ENCODE results near the gene POLD4.
A peak's percentile ranks its signal among the peaks of the same experiment; 100 is the strongest.

Gene POLD4

DNA sequence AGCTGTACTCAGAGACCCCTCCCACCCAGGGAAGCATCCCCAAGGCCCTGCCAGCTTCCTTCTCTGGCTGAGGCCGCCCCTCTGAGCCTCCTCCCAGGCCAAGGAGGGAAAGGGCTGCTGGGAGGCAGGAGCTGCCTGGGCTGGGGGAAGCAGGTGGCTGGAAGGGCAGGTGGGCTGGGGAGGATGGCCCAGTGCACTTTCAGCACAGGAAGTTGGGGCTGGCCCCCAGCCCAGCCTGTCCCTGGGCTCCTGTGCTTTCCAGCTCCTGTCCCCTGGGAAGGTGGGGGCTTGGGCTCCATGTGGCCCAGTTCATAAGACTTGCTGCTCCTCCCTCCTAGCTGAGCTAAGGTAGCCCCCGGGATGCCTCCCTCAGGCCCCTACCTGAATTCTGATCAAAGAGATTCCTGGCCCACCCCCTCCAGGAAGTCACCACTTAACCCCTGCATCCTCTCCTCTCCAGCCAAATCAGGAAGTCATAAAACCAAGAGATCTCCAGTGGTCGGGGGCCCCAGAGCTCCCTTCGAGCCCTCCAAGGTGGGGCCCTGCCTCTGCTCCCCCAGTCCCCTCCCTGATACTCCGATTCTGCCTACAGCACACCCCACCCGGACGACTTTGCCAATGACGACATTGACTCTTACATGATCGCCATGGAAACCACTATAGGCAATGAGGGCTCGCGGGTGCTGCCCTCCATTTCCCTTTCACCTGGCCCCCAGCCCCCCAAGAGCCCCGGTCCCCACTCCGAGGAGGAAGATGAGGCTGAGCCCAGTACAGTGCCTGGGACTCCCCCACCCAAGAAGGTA lies 43.4 kb upstream of the POLD4 start:
- 62 to 83% methylated on average over 2 to 9 of the region's 13 CpGs for WGBS, 2 experiments (ENCODE audit: insufficient coverage in 2 of 2)
- Histone ChIP-seq H3K4me1 (ENCODE audit: control insufficient read depth, insufficient read depth, low read length, poor library complexity, severe bottlenecking) (peaks cover 15% of the 10 kb centered on the region), H3K9me3 (ENCODE audit: control insufficient read depth, low read length) (no peaks in the 10 kb centered on the region), H3K36me3 (ENCODE audit: control insufficient read depth, insufficient read depth, low read length) (peaks cover 54% of the 10 kb centered on the region), H3K27ac (ENCODE audit: low read depth, low read length, severe bottlenecking) (no peak overlapping the region), H3K4me3 (ENCODE audit: extremely low read depth, insufficient read depth, low read length, poor library complexity, severe bottlenecking) (no peak overlapping the region)

DNA sequence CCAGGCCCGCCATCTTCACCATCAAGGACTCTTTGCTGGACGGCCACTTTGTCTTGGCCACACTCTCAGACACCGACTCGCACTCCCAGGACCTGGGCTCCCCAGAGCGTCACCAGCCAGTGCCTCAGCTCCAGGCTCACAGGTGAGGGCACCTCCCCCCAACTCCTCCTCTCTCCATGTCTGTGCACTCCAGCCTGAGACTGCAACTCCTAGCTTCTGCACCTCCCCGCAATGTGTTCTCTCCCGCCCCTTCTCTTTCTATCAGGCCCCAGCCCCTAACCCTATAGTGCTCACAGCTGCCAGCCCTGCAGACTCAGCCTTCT lies 42.9 kb upstream of the POLD4 start:
- Histone ChIP-seq H3K27ac (ENCODE audit: low read depth, low read length, severe bottlenecking) (no peak overlapping the region), H3K36me3 (ENCODE audit: control insufficient read depth, insufficient read depth, low read length) (peaks cover 54% of the 10 kb centered on the region), H3K9me3 (ENCODE audit: control insufficient read depth, low read length) (no peaks in the 10 kb centered on the region), H3K4me3 (ENCODE audit: extremely low read depth, insufficient read depth, low read length, poor library complexity, severe bottlenecking) (no peak overlapping the region), H3K4me1 (ENCODE audit: control insufficient read depth, insufficient read depth, low read length, poor library complexity, severe bottlenecking) (peaks cover 15% of the 10 kb centered on the region)
- WGBS, 2 experiments (ENCODE audit: insufficient coverage in 2 of 2), result 87 to 99% methylated on average over 6 to 7 of the region's 7 CpGs

DNA sequence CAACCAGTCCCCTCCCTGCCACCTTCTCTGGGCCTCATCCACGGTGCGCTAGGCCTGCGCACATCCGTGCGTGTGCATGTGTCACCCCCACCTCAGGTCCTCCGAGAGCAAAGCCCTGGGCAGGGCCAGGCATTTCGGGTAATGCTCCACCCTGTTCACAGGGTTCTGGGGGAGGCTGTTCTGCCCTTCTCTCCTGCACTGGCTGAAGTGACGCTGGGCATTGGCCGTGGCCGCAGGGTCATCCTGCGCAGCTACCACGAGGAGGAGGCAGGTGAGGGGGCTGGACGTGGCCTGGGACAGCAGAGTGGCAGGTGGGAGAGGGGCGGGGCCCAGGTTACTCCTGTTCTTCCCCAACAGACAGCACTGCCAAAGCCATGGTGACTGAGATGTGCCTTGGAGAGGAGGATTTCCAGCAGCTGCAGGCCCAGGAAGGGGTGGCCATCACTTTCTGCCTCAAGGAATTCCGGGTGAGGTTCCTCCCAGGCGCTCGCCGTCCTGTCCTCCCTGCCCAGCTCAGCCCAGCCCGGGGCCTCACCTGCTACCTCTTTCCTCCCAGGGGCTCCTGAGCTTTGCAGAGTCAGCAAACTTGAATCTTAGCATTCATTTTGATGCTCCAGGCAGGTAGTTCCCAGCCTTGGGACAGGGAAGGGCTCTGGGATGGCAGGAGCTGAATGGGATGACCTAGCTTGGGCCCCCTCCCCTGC lies 42.4 kb upstream of the POLD4 start:
- 93 to 98% methylated on average over 17 to 19 of the region's 19 CpGs for WGBS, 2 experiments (ENCODE audit: insufficient coverage in 2 of 2)
- no peak overlapping the region for H3K27ac ChIP-seq (ENCODE audit: low read depth, low read length, severe bottlenecking)
- H3K4me1 ChIP-seq (ENCODE audit: control insufficient read depth, insufficient read depth, low read length, poor library complexity, severe bottlenecking), result peaks cover 19% of the 10 kb centered on the region
- H3K36me3 ChIP-seq (ENCODE audit: control insufficient read depth, insufficient read depth, low read length), result peaks cover 54% of the 10 kb centered on the region
- no peaks in the 10 kb centered on the region for H3K9me3 ChIP-seq (ENCODE audit: control insufficient read depth, low read length)
- no peak overlapping the region for H3K4me3 ChIP-seq (ENCODE audit: extremely low read depth, insufficient read depth, low read length, poor library complexity, severe bottlenecking)

DNA sequence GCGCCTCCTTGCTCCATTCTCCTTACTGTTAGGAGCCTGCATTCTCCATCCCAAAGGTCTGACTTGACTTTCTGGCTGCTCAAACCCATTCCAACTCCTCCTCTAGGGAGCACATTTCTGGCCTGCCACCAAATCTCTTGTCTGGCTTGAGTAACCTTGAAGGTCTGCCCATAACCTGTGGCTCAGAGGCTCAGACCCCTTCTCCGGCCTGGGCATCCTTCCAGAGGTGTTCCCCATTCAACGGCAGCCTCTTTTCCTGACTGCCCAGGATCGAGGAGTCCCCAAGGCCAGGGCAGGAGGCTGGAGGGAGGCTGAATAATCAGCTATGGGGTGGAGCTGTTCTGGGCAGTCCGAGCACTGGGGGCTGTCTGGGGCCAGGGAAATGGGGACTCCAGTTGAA lies 40.6 kb upstream of the POLD4 start:
- Histone ChIP-seq H3K27ac (ENCODE audit: low read depth, low read length, severe bottlenecking) (no peak overlapping the region), H3K4me1 (ENCODE audit: control insufficient read depth, insufficient read depth, low read length, poor library complexity, severe bottlenecking) (peaks cover 18% of the 10 kb centered on the region), H3K36me3 (ENCODE audit: control insufficient read depth, insufficient read depth, low read length) (peaks cover 39% of the 10 kb centered on the region)

DNA sequence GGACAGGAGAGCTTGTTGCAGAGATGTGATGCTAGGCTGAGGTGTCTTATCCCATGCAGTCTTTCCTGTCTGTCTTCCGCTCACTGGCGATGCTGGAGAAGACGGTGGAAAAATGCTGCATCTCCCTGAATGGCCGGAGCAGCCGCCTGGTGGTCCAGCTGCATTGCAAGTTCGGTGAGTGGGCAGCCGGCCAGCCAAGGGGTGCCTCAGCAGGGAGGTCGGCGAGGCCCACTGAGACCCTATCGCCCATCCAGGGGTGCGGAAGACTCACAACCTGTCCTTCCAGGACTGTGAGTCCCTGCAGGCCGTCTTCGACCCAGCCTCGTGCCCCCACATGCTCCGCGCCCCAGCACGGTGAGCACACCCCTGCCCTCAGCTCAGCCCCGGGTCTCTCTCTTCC lies 40.1 kb upstream of the POLD4 start:
- no peak overlapping the region for H3K4me3 ChIP-seq (ENCODE audit: extremely low read depth, insufficient read depth, low read length, poor library complexity, severe bottlenecking)

More for the DNA sequence above, 40.6 kb upstream of the POLD4 start:
- Histone ChIP-seq H3K4me3 (ENCODE audit: extremely low read depth, insufficient read depth, low read length, poor library complexity, severe bottlenecking) (no peak overlapping the region), H3K9me3 (ENCODE audit: control insufficient read depth, low read length) (no peaks in the 10 kb centered on the region)
- 81 to 95% methylated on average over 4 to 5 of the region's 5 CpGs for whole genome bisulfite sequencing, 2 experiments (ENCODE audit: insufficient coverage in 2 of 2)

DNA sequence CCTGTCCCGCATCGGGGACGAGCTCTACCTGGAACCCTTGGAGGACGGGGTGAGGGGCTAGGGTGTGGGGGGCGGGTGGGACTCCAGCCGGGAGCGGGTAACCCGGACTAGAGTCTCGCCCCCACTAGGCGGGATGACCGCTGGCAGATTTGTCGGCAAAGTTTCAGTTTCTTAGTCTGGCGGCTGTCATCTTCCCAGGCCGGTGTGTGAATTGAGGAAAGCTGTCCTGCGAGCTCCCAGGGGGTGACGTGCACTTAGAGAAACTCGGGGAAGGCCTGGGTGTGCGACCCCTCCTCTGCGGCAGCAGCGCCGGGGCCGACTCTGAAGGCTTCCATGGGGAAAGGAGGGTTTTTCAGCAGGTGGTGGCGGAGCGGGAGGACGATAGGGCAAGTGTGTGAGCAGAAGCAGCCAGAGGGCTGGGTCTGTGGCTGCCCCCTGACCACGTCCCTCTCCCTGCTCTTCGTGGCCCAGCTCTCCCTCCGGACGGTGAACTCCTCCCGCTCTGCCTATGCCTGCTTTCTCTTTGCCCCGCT lies 38.9 kb upstream of the POLD4 start:
- Histone ChIP-seq H3K4me1 (ENCODE audit: control insufficient read depth, insufficient read depth, low read length, poor library complexity, severe bottlenecking) (peaks cover 14% of the 10 kb centered on the region), H3K9me3 (ENCODE audit: control insufficient read depth, low read length) (no peaks in the 10 kb centered on the region), H3K27ac (ENCODE audit: low read depth, low read length, severe bottlenecking) (no peak overlapping the region), H3K36me3 (ENCODE audit: control insufficient read depth, insufficient read depth, low read length) (peaks cover 21% of the 10 kb centered on the region), H3K4me3 (ENCODE audit: extremely low read depth, insufficient read depth, low read length, poor library complexity, severe bottlenecking) (peak overlapping the region; percentile 82)
- 10 to 17% methylated on average over 22 to 23 of the region's 31 CpGs for WGBS, 2 experiments (ENCODE audit: insufficient coverage in 2 of 2)

More for the DNA sequence above, 40.1 kb upstream of the POLD4 start:
- Histone ChIP-seq H3K27ac (ENCODE audit: low read depth, low read length, severe bottlenecking) (no peak overlapping the region), H3K36me3 (ENCODE audit: control insufficient read depth, insufficient read depth, low read length) (peaks cover 33% of the 10 kb centered on the region), H3K9me3 (ENCODE audit: control insufficient read depth, low read length) (no peaks in the 10 kb centered on the region), H3K4me1 (ENCODE audit: control insufficient read depth, insufficient read depth, low read length, poor library complexity, severe bottlenecking) (peaks cover 18% of the 10 kb centered on the region)
- WGBS, 2 experiments (ENCODE audit: insufficient coverage in 2 of 2), result 95 to 97% methylated on average over 14 to 18 of the region's 18 CpGs

DNA sequence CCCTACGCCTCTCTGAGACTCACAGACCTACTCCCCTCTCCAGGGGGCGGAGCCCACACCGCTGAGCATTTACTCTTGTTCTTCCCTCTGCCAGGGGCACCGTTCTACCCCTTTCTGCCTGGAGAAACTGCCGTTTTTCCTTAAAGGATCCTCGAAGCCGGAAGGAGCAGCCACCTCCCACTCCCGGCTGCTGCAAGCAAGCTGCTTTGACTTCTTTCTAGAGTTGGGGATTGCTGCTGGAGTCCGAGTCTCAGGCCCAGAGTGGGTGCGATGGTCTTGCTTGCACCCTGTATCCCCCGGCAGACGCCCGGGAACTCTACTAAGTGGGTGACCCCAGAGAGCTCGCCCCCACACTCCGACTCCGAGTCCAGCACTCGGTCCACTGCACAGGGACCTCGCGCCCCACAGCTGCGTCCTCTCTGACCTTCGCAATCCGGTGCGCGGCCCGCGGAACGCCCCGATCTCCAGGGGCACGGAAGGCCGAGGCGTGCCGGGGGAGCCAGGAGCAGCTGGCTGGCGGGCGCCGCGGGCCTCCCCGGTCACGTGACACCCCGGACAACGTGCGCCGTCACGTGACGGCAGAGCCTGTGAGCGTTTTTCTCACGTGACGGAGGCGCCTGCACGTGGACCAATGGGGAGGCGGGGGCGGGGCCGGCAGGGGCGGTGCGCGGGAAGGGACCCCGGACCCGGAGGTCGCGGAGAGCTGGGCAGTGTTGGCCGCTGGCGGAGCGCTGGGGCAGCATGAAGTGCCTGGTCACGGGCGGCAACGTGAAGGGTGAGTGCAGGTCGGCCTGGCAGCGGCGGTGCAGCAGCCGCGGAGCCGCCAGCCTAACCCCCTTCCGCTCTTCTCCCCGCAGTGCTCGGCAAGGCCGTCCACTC lies 38.2 kb upstream of the POLD4 start, which contains the start of gene RAD9A:
RAD9A (plus strand) TSS at position 683 of the 879 bp plus-strand sequence; CDS start at position 742, 59 bp downstream.
- Histone ChIP-seq H3K9me3 (ENCODE audit: control insufficient read depth, low read length) (no peaks in the 10 kb centered on the region), H3K27ac (ENCODE audit: low read depth, low read length, severe bottlenecking) (peak within 1 kb of the TSS; percentile 89), H3K36me3 (ENCODE audit: control insufficient read depth, insufficient read depth, low read length) (peaks cover 15% of the 10 kb centered on the region), H3K4me3 (ENCODE audit: extremely low read depth, insufficient read depth, low read length, poor library complexity, severe bottlenecking) (peak within 1 kb of the TSS; percentile 82), H3K4me1 (ENCODE audit: control insufficient read depth, insufficient read depth, low read length, poor library complexity, severe bottlenecking) (peaks cover 9% of the 10 kb centered on the region)
- 1% methylated on average over 70 to 71 of the region's 75 CpGs for WGBS, 2 experiments (ENCODE audit: insufficient coverage in 2 of 2)

DNA sequence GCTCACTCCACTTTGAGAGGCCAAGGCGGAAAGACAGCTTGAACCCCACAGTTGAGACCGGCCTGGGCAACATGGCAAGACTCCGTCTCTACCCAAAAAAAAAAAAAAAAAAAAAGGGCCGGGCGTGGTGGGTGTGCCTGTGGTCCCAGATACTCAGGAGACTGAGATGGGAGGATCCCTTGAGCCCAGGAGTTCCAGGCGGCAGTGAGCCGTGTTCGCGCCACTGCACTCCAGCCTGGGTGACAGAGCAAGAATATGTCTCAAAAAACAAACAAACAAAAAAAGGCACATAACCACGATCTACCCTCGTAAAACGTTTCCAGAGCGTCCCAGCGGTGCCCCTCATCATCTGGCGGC lies 37.6 kb upstream of the POLD4 start:
- Histone ChIP-seq H3K27ac (ENCODE audit: low read depth, low read length, severe bottlenecking) (peak overlapping the region; percentile 89), H3K4me3 (ENCODE audit: extremely low read depth, insufficient read depth, low read length, poor library complexity, severe bottlenecking) (peak overlapping the region; percentile 82), H3K9me3 (ENCODE audit: control insufficient read depth, low read length) (no peaks in the 10 kb centered on the region), H3K4me1 (ENCODE audit: control insufficient read depth, insufficient read depth, low read length, poor library complexity, severe bottlenecking) (peaks cover 9% of the 10 kb centered on the region), H3K36me3 (ENCODE audit: control insufficient read depth, insufficient read depth, low read length) (peaks cover 15% of the 10 kb centered on the region)
- WGBS, 2 experiments (ENCODE audit: insufficient coverage in 2 of 2), result 9 to 11% methylated on average over 10 of the region's 15 CpGs

DNA sequence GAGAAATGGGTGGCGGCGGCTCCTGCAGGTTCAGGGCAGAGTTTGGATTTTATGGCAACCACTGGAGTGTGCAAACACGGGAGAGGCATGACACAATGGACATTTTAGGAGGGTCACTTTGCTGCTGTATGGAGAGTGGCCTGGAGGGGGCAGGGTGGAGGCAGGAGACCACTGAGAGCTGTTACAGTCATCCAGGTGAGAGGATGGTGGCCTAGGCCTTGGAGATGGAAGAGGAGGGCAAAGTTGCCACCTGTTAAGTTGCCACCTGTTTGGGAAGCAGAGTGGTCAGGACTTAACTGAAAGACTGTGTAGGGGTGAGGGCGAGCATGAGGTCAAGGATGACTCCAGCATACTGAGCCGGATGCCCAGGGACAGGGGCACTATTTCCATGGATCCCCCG lies 36.1 kb upstream of the POLD4 start:
- no peak overlapping the region for H3K4me3 ChIP-seq (ENCODE audit: extremely low read depth, insufficient read depth, low read length, poor library complexity, severe bottlenecking)
- peaks cover 9% of the 10 kb centered on the region for H3K4me1 ChIP-seq (ENCODE audit: control insufficient read depth, insufficient read depth, low read length, poor library complexity, severe bottlenecking)
- H3K27ac ChIP-seq (ENCODE audit: low read depth, low read length, severe bottlenecking), result no peak overlapping the region
- H3K36me3 ChIP-seq (ENCODE audit: control insufficient read depth, insufficient read depth, low read length), result peaks cover 9% of the 10 kb centered on the region
- no peaks in the 10 kb centered on the region for H3K9me3 ChIP-seq (ENCODE audit: control insufficient read depth, low read length)
- WGBS, 2 experiments (ENCODE audit: insufficient coverage in 2 of 2), result 75% methylated on average over 5 to 6 of the region's 6 CpGs

DNA sequence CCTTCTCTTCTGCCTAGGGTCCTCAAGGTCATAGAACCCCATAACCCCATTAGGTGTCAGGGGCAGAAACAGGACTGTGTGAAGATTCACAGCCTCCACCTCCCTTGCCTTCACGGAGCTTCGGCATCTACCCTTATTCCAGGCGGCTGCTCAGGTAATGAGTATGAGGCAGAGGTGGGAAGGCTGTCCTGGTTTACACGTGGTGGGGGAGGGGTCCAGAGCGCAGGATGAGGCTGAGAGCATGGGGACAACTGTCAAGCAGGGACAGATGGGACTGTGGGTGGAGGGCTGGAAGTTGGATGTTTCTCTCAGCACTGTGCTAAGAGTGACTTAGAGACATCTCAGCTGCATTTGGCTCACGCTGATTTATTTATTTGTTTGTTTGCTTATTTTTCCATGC lies 34.2 kb upstream of the POLD4 start:
- Histone ChIP-seq H3K27ac (ENCODE audit: low read depth, low read length, severe bottlenecking) (no peak overlapping the region), H3K36me3 (ENCODE audit: control insufficient read depth, insufficient read depth, low read length) (no peaks in the 10 kb centered on the region), H3K4me3 (ENCODE audit: extremely low read depth, insufficient read depth, low read length, poor library complexity, severe bottlenecking) (no peak overlapping the region), H3K4me1 (ENCODE audit: control insufficient read depth, insufficient read depth, low read length, poor library complexity, severe bottlenecking) (peaks cover 7% of the 10 kb centered on the region), H3K9me3 (ENCODE audit: control insufficient read depth, low read length) (no peaks in the 10 kb centered on the region)
- WGBS, 2 experiments (ENCODE audit: insufficient coverage in 2 of 2), result 46 to 73% methylated on average over 3 of the region's 6 CpGs
